Neural progenitor cell (in vitro differentiated cells): ENCODE measurements around the gene TAC3.

ENCODE experiments used
- CTCF ChIP-seq: fragments of 200-600 bp; sonication (generic); IDR thresholded peaks from 2 replicates; pipeline ENCODE4 v1.5.1; 2017; ENCODE audit warnings: antibody characterized with exemption, mild to moderate bottlenecking
- EZH2 ChIP-seq: fragments of 200-600 bp; sonication (generic); IDR thresholded peaks from 2 replicates; pipeline ENCODE4 v1.6.1; 2017; ENCODE audit warnings: antibody characterized with exemption, mild to moderate bottlenecking, moderate library complexity
- EZH2phosphoT487 ChIP-seq: fragments of 200-600 bp; sonication (generic); IDR thresholded peaks from 2 replicates; pipeline ENCODE4 v1.6.1; 2017; ENCODE audit warnings: antibody characterized with exemption

- TF ChIP-seq CTCF (no peak), EZH2 (no peak), EZH2phosphoT487 (no peak)
Measured at GRCh38 chr12:57031138-57031725, 14.9 kb upstream of the TAC3 start.
